Measurements from ENCODE around the gene SMYD4. TPM values are rescaled to one million over a fixed set of nuclear protein-coding genes. Genes with fewer than 3 reads are reported as not detected.

SMYD4 gene
- total RNA-seq, 1 donor from 2014 or later: 8.4 TPM

DNA sequence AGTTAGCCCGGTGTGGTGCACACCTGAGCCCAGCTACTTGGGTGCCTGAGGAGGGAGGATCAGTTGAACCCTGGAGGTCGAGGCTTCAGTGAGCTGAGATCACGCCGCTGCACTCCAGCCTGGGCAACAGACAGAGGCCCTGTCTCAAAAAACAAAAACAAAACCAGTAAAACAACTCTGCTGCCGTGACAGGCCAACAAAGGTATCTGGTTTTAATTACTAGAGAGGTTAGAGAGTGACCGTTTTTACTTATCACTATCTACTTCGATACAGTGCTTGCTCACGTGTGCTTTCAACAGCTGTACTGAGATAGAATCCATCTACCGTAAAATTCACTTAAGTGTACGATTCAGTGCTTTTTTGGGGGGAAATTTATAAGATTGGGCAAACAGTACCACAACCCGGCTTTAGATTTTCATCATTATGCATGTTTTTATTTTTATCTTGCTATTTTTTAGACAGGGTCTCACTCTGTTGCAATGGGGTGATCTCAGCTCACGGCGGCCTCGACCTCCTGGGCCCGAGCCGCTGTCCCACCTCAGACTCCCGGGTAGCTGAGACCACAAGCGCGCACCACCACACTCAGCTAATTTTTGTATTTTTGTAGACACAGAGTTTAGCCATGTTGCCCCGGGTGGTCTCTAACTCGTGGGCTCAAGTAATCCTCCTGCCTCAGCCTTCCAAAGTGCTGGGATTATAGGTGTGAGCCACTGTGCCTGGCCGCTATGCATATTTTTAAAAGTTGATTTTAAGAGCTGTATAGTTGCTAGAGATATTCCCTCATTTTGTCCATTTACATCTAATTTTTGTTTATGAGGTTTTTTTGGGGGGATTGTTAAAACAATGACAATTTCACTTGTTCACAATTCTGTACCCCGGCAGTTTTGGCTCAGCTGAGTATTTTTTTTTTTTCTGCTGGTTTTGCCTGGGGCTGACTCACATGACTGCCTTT, 36.9 kb downstream of the SMYD4 start:
- H3K9me3 Mint-ChIP-seq (ENCODE audit: low read depth): no peaks in the 10 kb centered on the region
- no peak for TF ChIP-seq CTCF (IDR thresholded peaks at IDR 0.05)
- DNase-seq (ENCODE audit: low spot score): peak; percentile 41
- H3K4me1 Mint-ChIP-seq (ENCODE audit: low read depth): peaks cover 25% of the 10 kb centered on the region
- H3K36me3 Mint-ChIP-seq (ENCODE audit: low read depth): no peaks in the 10 kb centered on the region
- H3K27ac Mint-ChIP-seq (ENCODE audit: unreplicated experiment): no peak overlapping the region
- no peaks in the 10 kb centered on the region for H3K27me3 Mint-ChIP-seq (ENCODE audit: low read depth)
- no peak overlapping the region for H3K4me3 Mint-ChIP-seq (ENCODE audit: unreplicated experiment)

GRCh38 chr17:1789936-1790335, 39.8 kb downstream of the SMYD4 start:
- H3K9me3 Mint-ChIP-seq (ENCODE audit: low read depth): no peaks in the 10 kb centered on the region
- no peak for DNase-seq (ENCODE audit: low spot score)
- H3K36me3 Mint-ChIP-seq (ENCODE audit: low read depth): peaks cover 2% of the 10 kb centered on the region
- peaks cover 35% of the 10 kb centered on the region for H3K4me1 Mint-ChIP-seq (ENCODE audit: low read depth)
- no peak overlapping the region for H3K4me3 Mint-ChIP-seq (ENCODE audit: unreplicated experiment)
- peak overlapping the region; percentile 41 for H3K27ac Mint-ChIP-seq (ENCODE audit: unreplicated experiment)
- TF ChIP-seq CTCF (IDR thresholded peaks at IDR 0.05): no peak
- no peaks in the 10 kb centered on the region for H3K27me3 Mint-ChIP-seq (ENCODE audit: low read depth)

GRCh38 chr17:1787301-1787902, 42.3 kb downstream of the SMYD4 start:
- Mint-ChIP-seq H3K4me3 (ENCODE audit: unreplicated experiment) (no peak overlapping the region), H3K27me3 (ENCODE audit: low read depth) (no peaks in the 10 kb centered on the region), H3K9me3 (ENCODE audit: low read depth) (no peaks in the 10 kb centered on the region), H3K4me1 (ENCODE audit: low read depth) (peaks cover 50% of the 10 kb centered on the region), H3K36me3 (ENCODE audit: low read depth) (peaks cover 9% of the 10 kb centered on the region), H3K27ac (ENCODE audit: unreplicated experiment) (peak overlapping the region; percentile 89)
- no peak for TF ChIP-seq CTCF (IDR thresholded peaks at IDR 0.05)
- peak; percentile 79 for DNase-seq (ENCODE audit: low spot score)

DNA sequence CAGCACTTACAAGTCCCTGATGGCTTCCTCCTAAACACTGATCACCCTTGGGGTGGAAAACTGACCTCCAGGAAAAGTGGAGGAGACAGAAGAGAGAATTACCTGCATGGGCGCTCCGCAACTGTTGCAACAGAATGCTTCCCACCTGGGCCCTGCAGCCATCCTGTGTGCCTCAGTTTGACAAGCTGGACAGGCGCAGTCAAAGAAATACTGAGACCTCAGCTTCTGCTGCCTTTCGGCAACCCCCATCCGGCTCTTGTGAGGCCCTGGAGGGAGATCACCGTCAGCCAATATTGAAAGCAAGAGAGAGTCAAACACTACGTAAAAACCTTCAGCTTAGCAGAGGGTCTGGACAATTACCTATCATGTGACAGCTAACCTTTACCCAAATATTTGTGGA, 43.0 kb downstream of the SMYD4 start:
- Mint-ChIP-seq H3K36me3 (ENCODE audit: low read depth) (peaks cover 15% of the 10 kb centered on the region), H3K4me3 (ENCODE audit: unreplicated experiment) (no peak overlapping the region), H3K27me3 (ENCODE audit: low read depth) (no peaks in the 10 kb centered on the region), H3K27ac (ENCODE audit: unreplicated experiment) (peak overlapping the region; percentile 89), H3K4me1 (ENCODE audit: low read depth) (peaks cover 52% of the 10 kb centered on the region), H3K9me3 (ENCODE audit: low read depth) (no peaks in the 10 kb centered on the region)
- DNase-seq (ENCODE audit: low spot score): peak; percentile 33
- TF ChIP-seq CTCF (IDR thresholded peaks at IDR 0.05): no peak

DNA sequence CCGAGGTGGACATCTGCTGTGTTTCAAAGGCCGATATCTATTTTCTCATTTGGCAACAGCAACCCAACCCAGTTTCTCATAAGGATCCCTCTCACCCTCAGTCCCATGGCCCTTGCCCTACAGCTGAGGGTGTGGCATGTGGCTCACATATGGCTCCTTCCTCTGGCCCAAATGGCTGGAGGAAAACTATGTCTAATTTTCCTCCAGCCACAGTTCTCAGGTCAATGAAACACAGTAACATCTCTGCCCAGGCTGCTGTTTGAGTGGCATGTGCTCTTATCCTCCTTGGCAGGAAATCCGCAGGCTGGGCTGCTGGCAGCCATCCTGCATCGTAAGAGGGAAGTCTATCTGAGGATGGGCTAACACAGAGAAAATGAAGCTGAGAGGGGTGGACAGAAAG, 43.8 kb downstream of the SMYD4 start:
- Mint-ChIP-seq H3K27ac (ENCODE audit: unreplicated experiment) (no peak overlapping the region), H3K9me3 (ENCODE audit: low read depth) (no peaks in the 10 kb centered on the region), H3K4me1 (ENCODE audit: low read depth) (peaks cover 52% of the 10 kb centered on the region), H3K36me3 (ENCODE audit: low read depth) (peaks cover 15% of the 10 kb centered on the region), H3K4me3 (ENCODE audit: unreplicated experiment) (no peak overlapping the region), H3K27me3 (ENCODE audit: low read depth) (no peaks in the 10 kb centered on the region)
- TF ChIP-seq CTCF (IDR thresholded peaks at IDR 0.05): no peak
- DNase-seq (ENCODE audit: low spot score): peak; percentile 22

Measured in chondrocyte (in vitro differentiated cells).